ENCODE data around the gene DCT.

DCT gene

GRCh38 chr13:94414708-94415107 lies 64.8 kb downstream of the DCT start:
- Histone ChIP-seq H3K9me3 (ENCODE audit: control insufficient read depth, insufficient read depth, low read length) (no peaks in the 10 kb centered on the region), H3K4me3 (ENCODE audit: low read depth, low read length) (no peak overlapping the region)

GRCh38 chr13:94414141-94414540 lies 65.3 kb downstream of the DCT start:
- no peaks in the 10 kb centered on the region for H3K4me1 ChIP-seq (ENCODE audit: control insufficient read depth, insufficient read depth, low read length)
- no peak overlapping the region for H3K9ac ChIP-seq (ENCODE audit: low read depth, low read length)
- no peaks in the 10 kb centered on the region for H3K9me3 ChIP-seq (ENCODE audit: control insufficient read depth, insufficient read depth, low read length)
- no peaks in the 10 kb centered on the region for H3K27me3 ChIP-seq (ENCODE audit: control insufficient read depth, insufficient read depth, low read length)
- H3K36me3 ChIP-seq (ENCODE audit: control insufficient read depth, insufficient read depth, low read length) = no peaks in the 10 kb centered on the region
- no peak overlapping the region for H3K4me3 ChIP-seq (ENCODE audit: low read depth, low read length)

More at GRCh38 chr13:94414708-94415107, 64.8 kb downstream of the DCT start:
- Histone ChIP-seq H3K27me3 (ENCODE audit: control insufficient read depth, insufficient read depth, low read length) (no peaks in the 10 kb centered on the region), H3K36me3 (ENCODE audit: control insufficient read depth, insufficient read depth, low read length) (no peaks in the 10 kb centered on the region), H3K9ac (ENCODE audit: low read depth, low read length) (no peak overlapping the region), H3K4me1 (ENCODE audit: control insufficient read depth, insufficient read depth, low read length) (no peaks in the 10 kb centered on the region)

GRCh38 chr13:94413598-94413944 lies 65.9 kb downstream of the DCT start:
- Histone ChIP-seq H3K36me3 (ENCODE audit: control insufficient read depth, insufficient read depth, low read length) (no peaks in the 10 kb centered on the region), H3K4me3 (ENCODE audit: low read depth, low read length) (no peak overlapping the region), H3K27me3 (ENCODE audit: control insufficient read depth, insufficient read depth, low read length) (no peaks in the 10 kb centered on the region), H3K4me1 (ENCODE audit: control insufficient read depth, insufficient read depth, low read length) (no peaks in the 10 kb centered on the region), H3K9ac (ENCODE audit: low read depth, low read length) (no peak overlapping the region), H3K9me3 (ENCODE audit: control insufficient read depth, insufficient read depth, low read length) (no peaks in the 10 kb centered on the region)

GRCh38 chr13:94412870-94413597 lies 66.4 kb downstream of the DCT start:
- H3K36me3 ChIP-seq (ENCODE audit: control insufficient read depth, insufficient read depth, low read length) = no peaks in the 10 kb centered on the region
- no peaks in the 10 kb centered on the region for H3K4me1 ChIP-seq (ENCODE audit: control insufficient read depth, insufficient read depth, low read length)
- no peak overlapping the region for H3K4me3 ChIP-seq (ENCODE audit: low read depth, low read length)
- no peaks in the 10 kb centered on the region for H3K9me3 ChIP-seq (ENCODE audit: control insufficient read depth, insufficient read depth, low read length)
- H3K27me3 ChIP-seq (ENCODE audit: control insufficient read depth, insufficient read depth, low read length) = no peaks in the 10 kb centered on the region
- H3K9ac ChIP-seq (ENCODE audit: low read depth, low read length) = no peak overlapping the region

- Histone ChIP-seq H3K4me3 (ENCODE audit: low read depth, low read length) (no peak overlapping the region), H3K27me3 (ENCODE audit: control insufficient read depth, insufficient read depth, low read length) (no peaks in the 10 kb centered on the region), H3K36me3 (ENCODE audit: control insufficient read depth, insufficient read depth, low read length) (no peaks in the 10 kb centered on the region), H3K9ac (ENCODE audit: low read depth, low read length) (no peak overlapping the region), H3K9me3 (ENCODE audit: control insufficient read depth, insufficient read depth, low read length) (no peaks in the 10 kb centered on the region), H3K4me1 (ENCODE audit: control insufficient read depth, insufficient read depth, low read length) (no peaks in the 10 kb centered on the region)
These were observed 67.7 kb downstream of the DCT start for GRCh38 chr13:94411747-94412146.

GRCh38 chr13:94408314-94409036 lies 71.0 kb downstream of the DCT start:
- Histone ChIP-seq H3K9ac (ENCODE audit: low read depth, low read length) (no peak overlapping the region), H3K4me3 (ENCODE audit: low read depth, low read length) (no peak overlapping the region), H3K27me3 (ENCODE audit: control insufficient read depth, insufficient read depth, low read length) (no peaks in the 10 kb centered on the region), H3K4me1 (ENCODE audit: control insufficient read depth, insufficient read depth, low read length) (no peaks in the 10 kb centered on the region), H3K36me3 (ENCODE audit: control insufficient read depth, insufficient read depth, low read length) (no peaks in the 10 kb centered on the region), H3K9me3 (ENCODE audit: control insufficient read depth, insufficient read depth, low read length) (no peaks in the 10 kb centered on the region)

GRCh38 chr13:94400874-94401273 lies 78.6 kb downstream of the DCT start:
- Histone ChIP-seq H3K9me3 (ENCODE audit: control insufficient read depth, insufficient read depth, low read length) (no peaks in the 10 kb centered on the region), H3K9ac (ENCODE audit: low read depth, low read length) (no peak overlapping the region), H3K4me3 (ENCODE audit: low read depth, low read length) (no peak overlapping the region), H3K27me3 (ENCODE audit: control insufficient read depth, insufficient read depth, low read length) (no peaks in the 10 kb centered on the region), H3K4me1 (ENCODE audit: control insufficient read depth, insufficient read depth, low read length) (no peaks in the 10 kb centered on the region), H3K36me3 (ENCODE audit: control insufficient read depth, insufficient read depth, low read length) (no peaks in the 10 kb centered on the region)

GRCh38 chr13:94399812-94400211 lies 79.7 kb downstream of the DCT start:
- Histone ChIP-seq H3K9me3 (ENCODE audit: control insufficient read depth, insufficient read depth, low read length) (no peaks in the 10 kb centered on the region), H3K36me3 (ENCODE audit: control insufficient read depth, insufficient read depth, low read length) (no peaks in the 10 kb centered on the region), H3K27me3 (ENCODE audit: control insufficient read depth, insufficient read depth, low read length) (no peaks in the 10 kb centered on the region), H3K4me1 (ENCODE audit: control insufficient read depth, insufficient read depth, low read length) (no peaks in the 10 kb centered on the region), H3K4me3 (ENCODE audit: low read depth, low read length) (no peak overlapping the region), H3K9ac (ENCODE audit: low read depth, low read length) (no peak overlapping the region)

- no peaks in the 10 kb centered on the region for H3K36me3 ChIP-seq (ENCODE audit: control insufficient read depth, insufficient read depth, low read length)
These were observed 83.6 kb downstream of the DCT start for GRCh38 chr13:94395860-94396259.

GRCh38 chr13:94394723-94395122 lies 84.8 kb downstream of the DCT start:
- no peak overlapping the region for H3K9ac ChIP-seq (ENCODE audit: low read depth, low read length)
- no peaks in the 10 kb centered on the region for H3K27me3 ChIP-seq (ENCODE audit: control insufficient read depth, insufficient read depth, low read length)
- H3K4me3 ChIP-seq (ENCODE audit: low read depth, low read length) = no peak overlapping the region
- no peaks in the 10 kb centered on the region for H3K9me3 ChIP-seq (ENCODE audit: control insufficient read depth, insufficient read depth, low read length)
- no peaks in the 10 kb centered on the region for H3K4me1 ChIP-seq (ENCODE audit: control insufficient read depth, insufficient read depth, low read length)
- no peaks in the 10 kb centered on the region for H3K36me3 ChIP-seq (ENCODE audit: control insufficient read depth, insufficient read depth, low read length)

More at GRCh38 chr13:94395860-94396259, 83.6 kb downstream of the DCT start:
- Histone ChIP-seq H3K4me1 (ENCODE audit: control insufficient read depth, insufficient read depth, low read length) (no peaks in the 10 kb centered on the region), H3K4me3 (ENCODE audit: low read depth, low read length) (no peak overlapping the region), H3K9ac (ENCODE audit: low read depth, low read length) (no peak overlapping the region), H3K27me3 (ENCODE audit: control insufficient read depth, insufficient read depth, low read length) (no peaks in the 10 kb centered on the region), H3K9me3 (ENCODE audit: control insufficient read depth, insufficient read depth, low read length) (no peaks in the 10 kb centered on the region)

- Histone ChIP-seq H3K4me3 (ENCODE audit: low read depth, low read length) (no peak overlapping the region), H3K9me3 (ENCODE audit: control insufficient read depth, insufficient read depth, low read length) (no peaks in the 10 kb centered on the region), H3K9ac (ENCODE audit: low read depth, low read length) (no peak overlapping the region), H3K4me1 (ENCODE audit: control insufficient read depth, insufficient read depth, low read length) (no peaks in the 10 kb centered on the region), H3K36me3 (ENCODE audit: control insufficient read depth, insufficient read depth, low read length) (no peaks in the 10 kb centered on the region), H3K27me3 (ENCODE audit: control insufficient read depth, insufficient read depth, low read length) (no peaks in the 10 kb centered on the region)
These were observed 88.6 kb downstream of the DCT start for GRCh38 chr13:94390881-94391280.
